ENCODE data around the gene CSTF3. TPM values are rescaled to one million over a fixed set of nuclear protein-coding genes. Genes with fewer than 3 reads are reported as not detected.

CSTF3 gene
- total and polyA plus RNA-seq, 9 of the 15 experiments (the other 6 are each of a cell fraction or from before 2014, with no cell fraction given), result 37.0 to 111 (median 61.0) TPM

- TF ChIP-seq, protein P1, sequence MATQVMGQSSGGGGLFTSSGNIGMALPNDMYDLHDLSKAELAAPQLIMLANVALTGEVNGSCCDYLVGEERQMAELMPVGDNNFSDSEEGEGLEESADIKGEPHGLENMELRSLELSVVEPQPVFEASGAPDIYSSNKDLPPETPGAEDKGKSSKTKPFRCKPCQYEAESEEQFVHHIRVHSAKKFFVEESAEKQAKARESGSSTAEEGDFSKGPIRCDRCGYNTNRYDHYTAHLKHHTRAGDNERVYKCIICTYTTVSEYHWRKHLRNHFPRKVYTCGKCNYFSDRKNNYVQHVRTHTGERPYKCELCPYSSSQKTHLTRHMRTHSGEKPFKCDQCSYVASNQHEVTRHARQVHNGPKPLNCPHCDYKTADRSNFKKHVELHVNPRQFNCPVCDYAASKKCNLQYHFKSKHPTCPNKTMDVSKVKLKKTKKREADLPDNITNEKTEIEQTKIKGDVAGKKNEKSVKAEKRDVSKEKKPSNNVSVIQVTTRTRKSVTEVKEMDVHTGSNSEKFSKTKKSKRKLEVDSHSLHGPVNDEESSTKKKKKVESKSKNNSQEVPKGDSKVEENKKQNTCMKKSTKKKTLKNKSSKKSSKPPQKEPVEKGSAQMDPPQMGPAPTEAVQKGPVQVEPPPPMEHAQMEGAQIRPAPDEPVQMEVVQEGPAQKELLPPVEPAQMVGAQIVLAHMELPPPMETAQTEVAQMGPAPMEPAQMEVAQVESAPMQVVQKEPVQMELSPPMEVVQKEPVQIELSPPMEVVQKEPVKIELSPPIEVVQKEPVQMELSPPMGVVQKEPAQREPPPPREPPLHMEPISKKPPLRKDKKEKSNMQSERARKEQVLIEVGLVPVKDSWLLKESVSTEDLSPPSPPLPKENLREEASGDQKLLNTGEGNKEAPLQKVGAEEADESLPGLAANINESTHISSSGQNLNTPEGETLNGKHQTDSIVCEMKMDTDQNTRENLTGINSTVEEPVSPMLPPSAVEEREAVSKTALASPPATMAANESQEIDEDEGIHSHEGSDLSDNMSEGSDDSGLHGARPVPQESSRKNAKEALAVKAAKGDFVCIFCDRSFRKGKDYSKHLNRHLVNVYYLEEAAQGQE (IDR thresholded peaks at IDR 0.05; ENCODE audit: borderline replicate concordance), result peak; percentile 66
- TF ChIP-seq, protein P1 (CRISPR knock-in tag; IDR thresholded peaks at IDR 0.05; ENCODE audit: low read depth), result peak; percentile 58; the same call in 1 of the 2 replicates
- TF ChIP-seq ID3 (CRISPR knock-in tag; IDR thresholded peaks at IDR 0.05) (no peak), ID3 (tag; IDR thresholded peaks at IDR 0.05) (peak; percentile 88), NFIC (IDR thresholded peaks at IDR 0.05) (peak; percentile 93), SP1 (CRISPR knock-in tag; IDR thresholded peaks at IDR 0.05) (peak; percentile 41), MTA1 (IDR thresholded peaks at IDR 0.05; ENCODE audit: borderline replicate concordance) (no peak), ZBTB34 (CRISPR knock-in tag; IDR thresholded peaks at IDR 0.05) (no peak), ZNF41 (CRISPR knock-in tag; conservative IDR thresholded peaks at IDR 0.05) (no peak), PCBP1 (IDR thresholded peaks at IDR 0.05; ENCODE audit: low read depth, low read length, poor library complexity, severe bottlenecking) (peak; percentile 24)
- TF ChIP-seq, protein P2, sequence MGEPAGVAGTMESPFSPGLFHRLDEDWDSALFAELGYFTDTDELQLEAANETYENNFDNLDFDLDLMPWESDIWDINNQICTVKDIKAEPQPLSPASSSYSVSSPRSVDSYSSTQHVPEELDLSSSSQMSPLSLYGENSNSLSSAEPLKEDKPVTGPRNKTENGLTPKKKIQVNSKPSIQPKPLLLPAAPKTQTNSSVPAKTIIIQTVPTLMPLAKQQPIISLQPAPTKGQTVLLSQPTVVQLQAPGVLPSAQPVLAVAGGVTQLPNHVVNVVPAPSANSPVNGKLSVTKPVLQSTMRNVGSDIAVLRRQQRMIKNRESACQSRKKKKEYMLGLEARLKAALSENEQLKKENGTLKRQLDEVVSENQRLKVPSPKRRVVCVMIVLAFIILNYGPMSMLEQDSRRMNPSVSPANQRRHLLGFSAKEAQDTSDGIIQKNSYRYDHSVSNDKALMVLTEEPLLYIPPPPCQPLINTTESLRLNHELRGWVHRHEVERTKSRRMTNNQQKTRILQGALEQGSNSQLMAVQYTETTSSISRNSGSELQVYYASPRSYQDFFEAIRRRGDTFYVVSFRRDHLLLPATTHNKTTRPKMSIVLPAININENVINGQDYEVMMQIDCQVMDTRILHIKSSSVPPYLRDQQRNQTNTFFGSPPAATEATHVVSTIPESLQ (CRISPR knock-in tag; IDR thresholded peaks at IDR 0.05), result 0 out of 2 replicates have a peak, but pooled peaks have one; percentile 69
Observed at GRCh38 chr11:33039274-33040032, 121.8 kb downstream of the CSTF3 start, which contains the start of gene TCP11L1 (continued).
